Lower lobe of right lung (tissue), 2 donors: Measurements from ENCODE around the gene PDGFC. TPM values are rescaled to one million over a fixed set of nuclear protein-coding genes. Genes with fewer than 3 reads are reported as not detected.

Experiments
- ATAC-seq, 2 donors: fragments of 200-7000 bp; cut with Tn5 transposase; one replicate each; pipeline ENCODE4 v1.9.1; 2020 to 2022; ENCODE audit warnings: mild to moderate bottlenecking in 2 of 2, moderate library complexity in 2 of 2
- DNase-seq: peaks from one replicate; pipeline ENCODE4 v3.0.0-alpha.2; 2020
- H3K27ac ChIP-seq: fragments of 200-600 bp; one replicate; pipeline ENCODE4 v1.8.0; 2022
- H3K27me3 ChIP-seq: fragments of 200-600 bp; one replicate; pipeline ENCODE4 v1.8.0; 2022; ENCODE audit warnings: low read depth
- H3K36me3 ChIP-seq: fragments of 200-600 bp; one replicate; pipeline ENCODE4 v1.8.0; 2022; ENCODE audit warnings: mild to moderate bottlenecking
- H3K4me1 ChIP-seq: fragments of 200-600 bp; one replicate; pipeline ENCODE4 v1.8.0; 2022
- H3K4me3 ChIP-seq: fragments of 200-600 bp; one replicate; pipeline ENCODE4 v1.8.0; 2022; ENCODE audit warnings: mild to moderate bottlenecking
- H3K9me3 ChIP-seq: fragments of 200-600 bp; one replicate; pipeline ENCODE4 v1.8.0; 2022
- CTCF ChIP-seq: fragments of 200-600 bp; IDR thresholded peaks from one replicate; pipeline ENCODE4 v1.8.0; 2022; ENCODE audit warnings: antibody characterized with exemption, mild to moderate bottlenecking
- intact Hi-C: fragments of 100-400 bp; cut with DNase I; formaldehyde crosslinking; loops from one replicate; pipeline ENCODE4 v1.11.0; 2022
- total RNA-seq: library from RNA; stranded (reverse); fragmentation: NEBNext Ultra II Directional; extraction: Animal tissue kit (Norgen Biotek cat#: 25700); gene quantifications from one replicate; pipeline ENCODE4 v1.2.1, GENCODE V29; 2021
- donor health status: DM: no; HTN: yes; CAD: no; lungs with severe emphysema.

PDGFC gene
- total RNA-seq, 1 donor from 2014 or later = 30.6 TPM

GRCh38 chr4:156974264-156974663 is 2.7 kb upstream of the PDGFC start:
- TF ChIP-seq CTCF = no peak

GRCh38 chr4:156972379-156973015 is 898 bp upstream of the PDGFC start:
- H3K9me3 ChIP-seq = no peaks in the 10 kb centered on the region
- no peaks in the 10 kb centered on the region for H3K27me3 ChIP-seq
- intact Hi-C loops = no loop called here
- no peaks in the 10 kb centered on the region for H3K36me3 ChIP-seq
- ATAC-seq (peak in 1 of 2 donors; percentile 25), DNase-seq (no peak)
- peak overlapping the region; percentile 85 for H3K27ac ChIP-seq
- TF ChIP-seq CTCF = no peak
- H3K4me3 ChIP-seq = peak overlapping the region; percentile 64
- H3K4me1 ChIP-seq = peaks cover 34% of the 10 kb centered on the region

More at GRCh38 chr4:156974264-156974663, 2.7 kb upstream of the PDGFC start:
- Histone ChIP-seq H3K36me3 (no peaks in the 10 kb centered on the region), H3K9me3 (no peaks in the 10 kb centered on the region), H3K27me3 (no peaks in the 10 kb centered on the region), H3K27ac (no peak overlapping the region), H3K4me1 (peaks cover 17% of the 10 kb centered on the region), H3K4me3 (no peak overlapping the region)
- DNase-seq = no peak
- intact Hi-C loops = no loop called here
- ATAC-seq = no peak

- intact Hi-C loops = no loop called here
Observed at GRCh38 chr4:156971165-156971675, 379 bp downstream of the PDGFC start.

GRCh38 chr4:156970501-156971164 is 966 bp downstream of the PDGFC start:
- H3K9me3 ChIP-seq = no peaks in the 10 kb centered on the region
- H3K36me3 ChIP-seq = no peaks in the 10 kb centered on the region
- peak overlapping the region; percentile 64 for H3K4me3 ChIP-seq
- H3K27ac ChIP-seq = peak overlapping the region; percentile 85
- DNase-seq (peak; percentile 76), ATAC-seq (peak; percentile 50 to 70)
- peaks cover 35% of the 10 kb centered on the region for H3K4me1 ChIP-seq
- peak; percentile 33 for TF ChIP-seq CTCF
- H3K27me3 ChIP-seq = no peaks in the 10 kb centered on the region
- intact Hi-C loops = no loop called here

More at GRCh38 chr4:156971165-156971675, 379 bp downstream of the PDGFC start:
- no peak for TF ChIP-seq CTCF
- Histone ChIP-seq H3K9me3 (no peaks in the 10 kb centered on the region), H3K27me3 (no peaks in the 10 kb centered on the region), H3K4me3 (peak overlapping the region; percentile 64), H3K36me3 (no peaks in the 10 kb centered on the region), H3K27ac (peak overlapping the region; percentile 85), H3K4me1 (peaks cover 34% of the 10 kb centered on the region)
- peak; percentile 56 for DNase-seq
- peak; percentile 16 to 36 for ATAC-seq

GRCh38 chr4:156969911-156970310 is 1.7 kb downstream of the PDGFC start:
- Histone ChIP-seq H3K4me1 (peaks cover 38% of the 10 kb centered on the region), H3K27ac (peak overlapping the region; percentile 85), H3K27me3 (no peaks in the 10 kb centered on the region), H3K4me3 (peak overlapping the region; percentile 64), H3K9me3 (no peaks in the 10 kb centered on the region), H3K36me3 (no peaks in the 10 kb centered on the region)
- TF ChIP-seq CTCF = no peak
- intact Hi-C loops = no loop called here
- no peak for ATAC-seq
- no peak for DNase-seq
